Spleen (tissue), 7 donors: ENCODE results near the gene GPR183.

Experiments used
- POLR2A ChIP-seq, 3 donors: fragments of 450-650 bp; IDR thresholded peaks; one replicate each; pipeline ENCODE4 v1.5.1; 2017; ENCODE audit warnings: antibody characterized with exemption in 3 of 3, mild to moderate bottlenecking in 1 of 3
- TF ChIP-seq, protein P1 (sequence below), 11 experiments: fragments of 200-600 bp in 7 of 11; fragments of 450-650 bp in 4 of 11; sonication (generic) in 4 of 11; IDR thresholded peaks in 8 of 11; conservative IDR thresholded peaks in 3 of 11; 1 replicate in 7 of 11; 2 replicates in 4 of 11; pipeline versions ENCODE4 v1.4.0 to v1.8.0; 2016 to 2021; ENCODE audit warnings: antibody characterized with exemption in 11 of 11, inconsistent platforms in 4 of 11, mild to moderate bottlenecking in 1 of 11
- donor health status: DM: no; HTN: no; CAD: no; lungs with moderate emphysema.
- donor health status: DM: no; HTN: no; CAD: no.
- donor health status: DM: no; HTN: no; CAD: no.

DNA sequence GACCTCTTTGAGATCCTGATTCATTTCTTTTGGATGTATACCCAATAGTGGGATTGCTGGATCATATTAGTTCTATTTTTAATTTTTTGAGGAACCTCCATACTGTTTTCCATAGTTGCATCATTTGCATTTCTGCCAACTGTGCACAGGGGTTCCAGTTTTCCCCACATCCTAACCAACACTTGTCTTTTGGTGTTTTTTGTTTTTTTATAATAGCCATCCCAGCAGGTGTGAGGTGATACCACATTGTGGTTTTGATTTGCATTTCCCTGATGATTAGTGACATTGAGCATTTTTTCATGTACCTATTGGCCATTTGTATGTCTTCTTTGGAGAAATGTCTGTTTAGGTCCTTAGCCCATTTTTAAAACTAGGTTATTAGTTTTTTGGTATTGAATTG is 18.8 kb upstream of the GPR183 start:
- TF ChIP-seq POLR2A (IDR thresholded peaks at IDR 0.05) = no peak
- TF ChIP-seq, protein P1, sequence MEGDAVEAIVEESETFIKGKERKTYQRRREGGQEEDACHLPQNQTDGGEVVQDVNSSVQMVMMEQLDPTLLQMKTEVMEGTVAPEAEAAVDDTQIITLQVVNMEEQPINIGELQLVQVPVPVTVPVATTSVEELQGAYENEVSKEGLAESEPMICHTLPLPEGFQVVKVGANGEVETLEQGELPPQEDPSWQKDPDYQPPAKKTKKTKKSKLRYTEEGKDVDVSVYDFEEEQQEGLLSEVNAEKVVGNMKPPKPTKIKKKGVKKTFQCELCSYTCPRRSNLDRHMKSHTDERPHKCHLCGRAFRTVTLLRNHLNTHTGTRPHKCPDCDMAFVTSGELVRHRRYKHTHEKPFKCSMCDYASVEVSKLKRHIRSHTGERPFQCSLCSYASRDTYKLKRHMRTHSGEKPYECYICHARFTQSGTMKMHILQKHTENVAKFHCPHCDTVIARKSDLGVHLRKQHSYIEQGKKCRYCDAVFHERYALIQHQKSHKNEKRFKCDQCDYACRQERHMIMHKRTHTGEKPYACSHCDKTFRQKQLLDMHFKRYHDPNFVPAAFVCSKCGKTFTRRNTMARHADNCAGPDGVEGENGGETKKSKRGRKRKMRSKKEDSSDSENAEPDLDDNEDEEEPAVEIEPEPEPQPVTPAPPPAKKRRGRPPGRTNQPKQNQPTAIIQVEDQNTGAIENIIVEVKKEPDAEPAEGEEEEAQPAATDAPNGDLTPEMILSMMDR (IDR thresholded peaks at IDR 0.05 in 8 of 11, conservative IDR thresholded peaks at IDR 0.05 in 3 of 11) = no peak
